ENCODE measurements around the gene ABITRAM.

- TF ChIP-seq POLR2A (IDR thresholded peaks at IDR 0.05; ENCODE audit: low read depth, low read length) (no peak), TAF1 (IDR thresholded peaks at IDR 0.05; ENCODE audit: borderline replicate concordance, low read depth, low read length) (no peak), POLR2AphosphoS5 (IDR thresholded peaks at IDR 0.05; ENCODE audit: low read depth, low read length) (no peak)
Observed at GRCh38 chr9:108903420-108904103, 30.6 kb upstream of the ABITRAM start.
